ENCODE measurements around the gene NUP153. TPM values are rescaled to one million over a fixed set of nuclear protein-coding genes. Genes with fewer than 3 reads are reported as not detected.

The NUP153 gene
- total RNA-seq, 4 donors from 2014 or later: 30.0 to 33.5 (median 33.0) TPM

DNA sequence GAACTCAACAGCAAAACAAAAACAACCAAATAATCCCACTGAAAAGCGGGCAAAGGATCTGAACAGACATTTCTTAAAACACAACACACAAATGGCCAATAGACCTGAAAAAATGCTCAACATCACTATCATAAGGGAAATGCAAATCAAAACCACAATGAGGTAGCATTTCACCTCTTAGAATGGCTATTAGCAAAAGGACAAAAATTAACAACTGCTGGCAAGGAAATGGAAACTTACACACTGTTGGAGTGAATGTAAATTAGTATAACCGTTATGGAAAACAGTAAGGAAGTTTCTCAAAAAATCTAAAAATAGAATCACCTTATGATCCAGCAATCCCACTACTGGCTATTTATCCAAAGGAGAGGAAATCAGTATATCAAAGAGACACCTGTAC, 85.7 kb downstream of the NUP153 start:
- peaks cover 0 to 64% (median 11%) of the 10 kb centered on the region in 3 donors for H3K36me3 ChIP-seq
- 70 to 79% methylated on average over 2 of the region's 2 CpGs for WGBS, 2 donors

DNA sequence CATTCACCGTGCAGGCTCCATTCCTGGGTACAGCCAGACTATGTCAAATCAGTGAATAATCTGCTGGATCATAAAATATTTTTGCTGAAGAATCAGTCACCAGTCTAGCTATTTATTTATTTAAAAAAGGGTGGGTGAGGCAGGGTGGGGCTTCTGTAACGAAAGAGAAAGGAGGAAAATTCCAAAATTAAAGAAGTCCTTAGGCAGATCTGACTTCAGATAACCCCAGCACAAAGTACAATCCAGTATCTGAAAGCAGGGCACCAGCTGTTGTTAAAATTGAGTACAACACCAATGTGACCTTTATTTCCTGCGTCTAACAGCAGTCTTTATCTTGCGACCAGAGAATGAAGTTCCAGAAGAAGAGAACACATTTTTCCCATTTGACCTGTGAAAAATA, 90.9 kb downstream of the NUP153 start:
- Histone ChIP-seq H3K4me1 (no peaks in the 10 kb centered on the region), H3K9me3 (no peaks in the 10 kb centered on the region), H3K27ac (no peak overlapping the region), H3K36me3 (peaks cover 0 to 43% (median 0%) of the 10 kb centered on the region in 3 donors), H3K27me3 (no peaks in the 10 kb centered on the region), H3K4me3 (no peak overlapping the region)
- DNase-seq (ENCODE audit: low spot score in 2 of 2): no peak
- 63 to 66% methylated on average over 4 of the region's 4 CpGs for WGBS, 2 donors
- no peak for TF ChIP-seq EP300 (IDR thresholded peaks at IDR 0.05)
- TF ChIP-seq, protein P1, sequence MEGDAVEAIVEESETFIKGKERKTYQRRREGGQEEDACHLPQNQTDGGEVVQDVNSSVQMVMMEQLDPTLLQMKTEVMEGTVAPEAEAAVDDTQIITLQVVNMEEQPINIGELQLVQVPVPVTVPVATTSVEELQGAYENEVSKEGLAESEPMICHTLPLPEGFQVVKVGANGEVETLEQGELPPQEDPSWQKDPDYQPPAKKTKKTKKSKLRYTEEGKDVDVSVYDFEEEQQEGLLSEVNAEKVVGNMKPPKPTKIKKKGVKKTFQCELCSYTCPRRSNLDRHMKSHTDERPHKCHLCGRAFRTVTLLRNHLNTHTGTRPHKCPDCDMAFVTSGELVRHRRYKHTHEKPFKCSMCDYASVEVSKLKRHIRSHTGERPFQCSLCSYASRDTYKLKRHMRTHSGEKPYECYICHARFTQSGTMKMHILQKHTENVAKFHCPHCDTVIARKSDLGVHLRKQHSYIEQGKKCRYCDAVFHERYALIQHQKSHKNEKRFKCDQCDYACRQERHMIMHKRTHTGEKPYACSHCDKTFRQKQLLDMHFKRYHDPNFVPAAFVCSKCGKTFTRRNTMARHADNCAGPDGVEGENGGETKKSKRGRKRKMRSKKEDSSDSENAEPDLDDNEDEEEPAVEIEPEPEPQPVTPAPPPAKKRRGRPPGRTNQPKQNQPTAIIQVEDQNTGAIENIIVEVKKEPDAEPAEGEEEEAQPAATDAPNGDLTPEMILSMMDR (IDR thresholded peaks at IDR 0.05): no peak
- no peak for TF ChIP-seq POLR2A (IDR thresholded peaks at IDR 0.05)

More for the DNA sequence above, 85.7 kb downstream of the NUP153 start:
- no peak for DNase-seq (ENCODE audit: low spot score in 2 of 2)
- H3K27me3 ChIP-seq: no peaks in the 10 kb centered on the region
- no peaks in the 10 kb centered on the region for H3K4me1 ChIP-seq
- H3K4me3 ChIP-seq: no peak overlapping the region
- no peaks in the 10 kb centered on the region for H3K9me3 ChIP-seq
- no peak overlapping the region for H3K27ac ChIP-seq
- TF ChIP-seq, protein P1 (IDR thresholded peaks at IDR 0.05): no peak

DNA sequence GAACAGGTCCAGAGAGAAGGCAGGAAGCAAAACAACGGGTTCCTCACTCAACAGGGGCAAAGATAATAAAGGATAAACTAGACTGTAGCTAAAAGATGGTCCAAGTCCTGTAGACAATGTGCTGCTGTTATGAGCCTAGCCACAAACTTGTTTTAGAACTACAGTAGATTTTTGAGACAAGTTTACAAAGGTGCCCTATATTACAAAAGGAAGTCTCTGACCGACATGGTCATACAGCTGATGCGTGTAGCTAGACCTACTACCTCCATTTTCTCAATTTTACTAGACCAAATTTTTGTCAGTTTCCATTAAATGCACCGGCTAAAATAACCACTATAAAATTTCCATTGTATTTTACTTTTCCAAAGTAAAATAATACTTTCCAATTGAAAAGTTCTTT, 94.7 kb downstream of the NUP153 start:
- DNase-seq (ENCODE audit: low spot score in 2 of 2): no peak
- Histone ChIP-seq H3K4me3 (no peak overlapping the region), H3K27me3 (no peaks in the 10 kb centered on the region), H3K27ac (no peak overlapping the region), H3K4me1 (no peaks in the 10 kb centered on the region), H3K9me3 (no peaks in the 10 kb centered on the region), H3K36me3 (peaks cover 0 to 48% (median 3%) of the 10 kb centered on the region in 3 donors)
- 80 to 89% methylated on average over 4 of the region's 4 CpGs for WGBS, 2 donors
- TF ChIP-seq POLR2A (IDR thresholded peaks at IDR 0.05) (no peak), EP300 (IDR thresholded peaks at IDR 0.05) (no peak)
- TF ChIP-seq, protein P1 (IDR thresholded peaks at IDR 0.05): no peak

DNA sequence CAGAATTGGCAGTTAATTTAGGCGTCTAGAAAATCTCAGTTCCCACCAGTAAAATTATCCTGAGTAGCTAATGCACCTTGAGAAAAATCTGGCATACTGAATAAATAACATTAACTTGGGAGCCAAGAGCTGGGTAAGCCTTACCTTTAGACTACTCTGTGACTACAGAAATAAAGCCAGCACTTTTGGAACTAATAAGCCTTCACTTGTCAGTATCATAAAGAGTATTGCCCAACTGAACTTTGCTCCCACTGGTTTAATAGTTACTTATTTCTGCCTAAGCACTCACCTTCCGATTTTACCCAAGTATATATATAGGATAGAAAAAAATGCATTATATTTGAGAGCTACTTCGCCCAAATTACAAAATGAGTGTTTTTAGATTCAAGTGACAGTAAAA, 95.9 kb downstream of the NUP153 start:
- H3K9me3 ChIP-seq: no peaks in the 10 kb centered on the region
- no peak overlapping the region for H3K27ac ChIP-seq
- TF ChIP-seq, protein P1 (IDR thresholded peaks at IDR 0.05): no peak
- no peak for TF ChIP-seq POLR2A (IDR thresholded peaks at IDR 0.05)
- no peak for TF ChIP-seq EP300 (IDR thresholded peaks at IDR 0.05)
- H3K36me3 ChIP-seq: peaks cover 0 to 51% (median 3%) of the 10 kb centered on the region in 3 donors
- no peaks in the 10 kb centered on the region for H3K27me3 ChIP-seq
- H3K4me1 ChIP-seq: no peaks in the 10 kb centered on the region
- no peak for DNase-seq (ENCODE audit: low spot score in 2 of 2)
- WGBS, 2 donors: 71 to 82% methylated on average over 3 of the region's 3 CpGs
- H3K4me3 ChIP-seq: no peak overlapping the region

DNA sequence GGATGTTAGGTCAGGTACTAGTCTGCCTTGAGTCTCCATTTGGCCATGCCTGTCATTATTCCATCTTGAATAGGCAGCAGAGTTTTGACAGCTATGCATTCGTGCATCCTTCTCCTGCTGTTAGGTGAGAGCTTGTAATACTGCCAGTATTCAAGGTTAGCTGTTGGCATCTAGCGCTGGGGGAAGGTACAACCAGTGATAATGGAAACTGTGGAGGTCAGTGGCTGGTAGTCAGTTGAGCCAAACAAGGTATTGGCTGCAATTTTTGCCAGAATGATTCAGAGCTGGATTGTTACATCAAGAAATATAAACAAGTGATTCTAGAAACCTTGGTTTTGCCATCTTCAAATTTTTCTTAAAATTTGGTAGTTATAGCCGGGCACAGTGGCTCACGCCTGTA, 100.1 kb downstream of the NUP153 start:
- Histone ChIP-seq H3K36me3 (peaks cover 0 to 59% (median 3%) of the 10 kb centered on the region in 3 donors), H3K9me3 (no peaks in the 10 kb centered on the region)
- TF ChIP-seq, protein P1 (IDR thresholded peaks at IDR 0.05): no peak
- no peak for TF ChIP-seq POLR2A (IDR thresholded peaks at IDR 0.05)
- TF ChIP-seq EP300 (IDR thresholded peaks at IDR 0.05): no peak

More for the DNA sequence above, 100.1 kb downstream of the NUP153 start:
- Histone ChIP-seq H3K27ac (no peak overlapping the region), H3K4me3 (no peak overlapping the region), H3K4me1 (peaks cover 0 to 19% (median 4%) of the 10 kb centered on the region in 4 donors), H3K27me3 (no peaks in the 10 kb centered on the region)
- DNase-seq (ENCODE audit: low spot score in 2 of 2): no peak
- WGBS, 2 donors: 79 to 96% methylated on average over 4 of the region's 4 CpGs

Data from tibial nerve (tissue), 4 donors.